Measurements from ENCODE around the gene NR2F6.

GRCh38 chr19:17260842-17261325 is 15.2 kb upstream of the NR2F6 start:
- TF ChIP-seq POLR2A (IDR thresholded peaks at IDR 0.05; ENCODE audit: low read length) (no peak), GATA1 (IDR thresholded peaks at IDR 0.05; ENCODE audit: low read depth, low read length) (no peak)
